ENCODE measurements around the gene FAM83C.

The FAM83C gene

GRCh38 chr20:35284267-35284991, 7.8 kb downstream of the FAM83C start, which contains the start of gene EIF6:
Gene EIF6 (minus strand): TSS chr20:35284772. CDS start chr20:35284487, 285 bp downstream.
- DNase-seq (ENCODE audit: low read depth in 2 of 2) = peak; percentile 52 to 62

DNA sequence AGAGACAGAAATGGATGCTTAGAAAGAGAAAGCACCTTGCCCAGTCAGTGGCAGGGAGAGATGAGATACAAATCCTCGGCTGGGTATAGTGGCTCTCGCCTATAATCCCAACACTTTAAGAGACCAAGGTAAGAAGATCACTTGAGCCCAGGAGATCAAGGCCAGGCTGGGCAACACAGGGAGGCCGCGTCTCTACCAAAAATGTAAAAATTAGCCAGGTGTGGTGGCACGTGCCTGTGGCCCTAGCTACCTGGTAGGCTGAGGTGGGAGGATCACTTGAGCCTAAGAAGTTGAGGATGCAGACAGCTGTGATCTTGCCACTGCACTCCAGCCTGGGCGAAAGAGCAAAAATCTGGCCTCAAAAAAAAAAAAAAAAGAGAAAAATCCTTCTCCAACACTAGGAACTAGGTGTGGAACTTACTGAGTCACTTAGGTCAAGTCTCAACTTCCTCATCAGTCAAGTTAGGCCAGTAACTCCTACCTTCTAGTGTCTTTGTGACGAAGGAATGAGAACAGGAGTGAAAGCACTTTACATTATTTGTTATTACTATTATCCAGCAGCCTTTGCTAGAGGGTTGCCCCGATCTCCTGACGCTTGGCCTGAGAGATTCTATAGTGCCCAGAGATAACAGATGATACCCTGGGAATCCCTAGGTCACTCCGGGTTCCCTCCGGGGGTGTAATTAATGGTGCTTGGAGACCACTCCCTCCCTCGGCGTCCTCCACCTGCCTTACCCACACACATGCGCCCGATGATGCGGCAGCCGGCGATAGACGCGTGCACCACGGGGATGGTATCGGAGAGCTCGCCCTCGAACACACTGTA, 8.6 kb downstream of the FAM83C start:
- no peak for DNase-seq (ENCODE audit: low read depth in 2 of 2)

- no peak for DNase-seq (ENCODE audit: low read depth in 2 of 2)
Observed at GRCh38 chr20:35281506-35282101, 10.6 kb downstream of the FAM83C start.

DNA sequence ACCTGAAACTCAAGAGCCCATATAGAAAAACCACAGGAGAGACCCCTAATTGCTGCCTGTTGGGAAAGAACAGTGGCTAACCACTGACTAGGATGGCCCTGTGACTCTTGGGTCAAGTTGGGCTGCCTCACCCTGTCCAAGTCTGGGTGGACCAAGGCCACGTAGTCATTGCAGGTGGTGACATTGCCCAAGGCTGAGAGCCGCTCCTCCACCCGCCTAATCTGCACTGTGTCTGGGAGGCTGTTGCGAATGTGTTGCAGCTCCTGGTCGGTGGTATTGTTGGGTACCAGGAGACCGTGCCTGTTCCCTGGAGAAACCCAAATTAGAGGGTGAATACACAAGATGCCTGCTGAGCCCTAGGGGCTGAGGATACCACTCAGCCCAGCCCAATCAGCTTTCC, 11.7 kb downstream of the FAM83C start:
- DNase-seq (ENCODE audit: low read depth in 2 of 2) = no peak

DNA sequence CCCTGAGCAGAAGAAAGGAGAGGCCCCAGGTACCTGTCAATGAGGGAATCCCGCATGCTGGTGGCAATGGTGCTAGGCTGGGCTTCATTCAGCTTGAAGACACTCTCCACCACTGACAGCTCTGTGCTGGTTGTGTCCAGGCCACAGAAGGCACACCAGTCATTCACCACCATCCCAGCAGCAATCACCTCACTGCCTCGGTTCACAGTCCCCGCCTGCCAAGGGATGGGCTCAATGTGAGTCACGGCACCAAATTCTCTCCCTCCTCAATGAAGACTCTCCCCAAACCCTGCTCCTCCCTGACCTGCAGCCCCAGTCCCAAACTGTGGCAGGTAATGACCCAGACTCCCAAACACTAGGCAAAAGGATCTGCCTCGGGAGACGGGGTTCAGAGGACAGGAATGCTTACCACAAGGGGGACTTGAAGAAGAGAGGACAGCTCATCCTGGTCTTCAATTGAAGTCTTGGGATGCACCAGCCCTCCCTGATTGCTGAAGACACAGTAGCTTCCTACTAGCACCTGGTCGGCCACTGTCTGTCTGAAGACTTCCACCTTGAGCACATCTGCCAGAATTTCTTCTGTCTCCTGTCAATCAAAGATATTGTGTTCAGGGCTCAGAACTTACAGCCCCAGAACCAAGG, 12.6 kb downstream of the FAM83C start:
- DNase-seq (ENCODE audit: low read depth in 2 of 2) = no peak

GRCh38 chr20:35279040-35279439, 13.2 kb downstream of the FAM83C start:
- no peak for DNase-seq (ENCODE audit: low read depth in 2 of 2)

- DNase-seq (ENCODE audit: low read depth in 2 of 2) = peak; percentile 72 to 85
Observed at GRCh38 chr20:35277531-35278395, 14.5 kb downstream of the FAM83C start, which contains the start of gene MMP24OS. Gene MMP24OS (minus strand): TSS chr20:35278122. CDS start chr20:35277929, 193 bp downstream.

DNA sequence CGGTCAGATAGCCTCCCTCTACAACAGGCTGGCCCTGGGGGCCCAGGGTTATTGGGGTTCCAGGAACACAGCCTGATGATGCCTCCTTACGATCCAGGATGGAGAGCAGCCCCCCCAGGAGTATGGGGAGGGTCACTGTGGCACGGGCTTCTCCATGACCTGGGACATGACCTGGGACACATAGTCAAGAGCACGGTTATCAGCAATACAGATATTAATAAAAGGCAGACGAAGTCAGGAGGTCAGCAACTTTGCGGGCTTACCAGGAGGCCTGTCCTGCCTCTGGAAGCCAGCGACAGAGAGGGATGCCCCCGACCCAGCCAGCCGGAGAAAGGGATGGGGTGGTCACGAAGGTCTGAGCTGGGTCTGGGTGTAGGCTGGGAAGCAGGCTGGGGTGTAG, 15.1 kb downstream of the FAM83C start:
- no peak for DNase-seq (ENCODE audit: low read depth in 2 of 2)

DNA sequence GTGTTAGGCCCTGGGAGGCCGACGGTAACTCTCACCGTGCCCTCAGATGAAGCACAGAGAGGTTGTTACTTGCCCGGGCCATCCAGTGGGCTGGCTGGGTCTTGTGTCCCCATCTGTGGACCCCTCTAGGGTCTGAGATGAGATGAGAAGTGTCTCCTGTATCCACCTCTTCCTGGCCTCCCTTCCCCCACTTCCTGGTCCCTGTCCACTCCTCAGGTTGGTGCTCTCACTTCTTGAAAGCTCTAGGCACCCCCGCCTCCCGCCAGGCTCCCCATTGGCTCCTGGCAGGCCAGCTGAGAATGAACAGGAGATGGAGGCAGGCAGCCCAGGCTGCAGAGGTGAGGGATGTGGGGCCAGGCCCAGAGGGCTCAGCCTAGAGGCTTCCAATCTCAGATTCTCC, 15.8 kb downstream of the FAM83C start:
- no peak for DNase-seq (ENCODE audit: low read depth in 2 of 2)

- no peak for DNase-seq (ENCODE audit: low read depth in 2 of 2)
Observed at GRCh38 chr20:35275741-35276251, 16.4 kb downstream of the FAM83C start.

DNA sequence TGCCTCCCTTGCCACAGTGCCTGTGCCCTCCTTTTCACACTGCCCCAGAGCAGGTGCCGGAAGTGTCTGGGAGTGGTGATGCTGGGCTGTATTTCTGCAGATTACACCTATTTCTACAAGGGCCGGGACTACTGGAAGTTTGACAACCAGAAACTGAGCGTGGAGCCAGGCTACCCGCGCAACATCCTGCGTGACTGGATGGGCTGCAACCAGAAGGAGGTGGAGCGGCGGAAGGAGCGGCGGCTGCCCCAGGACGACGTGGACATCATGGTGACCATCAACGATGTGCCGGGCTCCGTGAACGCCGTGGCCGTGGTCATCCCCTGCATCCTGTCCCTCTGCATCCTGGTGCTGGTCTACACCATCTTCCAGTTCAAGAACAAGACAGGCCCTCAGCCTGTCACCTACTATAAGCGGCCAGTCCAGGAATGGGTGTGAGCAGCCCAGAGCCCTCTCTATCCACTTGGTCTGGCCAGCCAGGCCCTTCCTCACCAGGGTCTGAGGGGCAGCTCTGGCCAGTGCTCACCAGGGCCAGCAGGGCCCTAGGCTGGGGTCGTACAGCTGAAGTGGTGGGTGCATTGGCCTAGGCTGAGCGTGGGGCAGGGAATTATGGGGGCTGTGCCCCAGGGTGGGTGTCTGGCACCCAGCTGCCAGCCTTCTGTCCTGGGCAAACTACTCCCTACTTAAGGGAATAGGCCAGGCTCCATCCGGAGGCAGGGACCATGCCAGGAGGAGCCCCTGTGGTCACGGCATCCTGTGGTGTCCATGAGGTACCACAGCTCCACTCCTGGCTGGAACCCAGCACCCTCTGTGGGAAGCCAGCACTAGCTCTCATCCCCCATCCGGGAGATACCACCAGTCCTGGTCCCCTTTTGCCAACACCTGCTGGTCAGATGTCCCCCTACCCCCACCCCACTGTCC, 17.8 kb downstream of the FAM83C start:
- DNase-seq (ENCODE audit: low read depth in 2 of 2) = no peak

DNA sequence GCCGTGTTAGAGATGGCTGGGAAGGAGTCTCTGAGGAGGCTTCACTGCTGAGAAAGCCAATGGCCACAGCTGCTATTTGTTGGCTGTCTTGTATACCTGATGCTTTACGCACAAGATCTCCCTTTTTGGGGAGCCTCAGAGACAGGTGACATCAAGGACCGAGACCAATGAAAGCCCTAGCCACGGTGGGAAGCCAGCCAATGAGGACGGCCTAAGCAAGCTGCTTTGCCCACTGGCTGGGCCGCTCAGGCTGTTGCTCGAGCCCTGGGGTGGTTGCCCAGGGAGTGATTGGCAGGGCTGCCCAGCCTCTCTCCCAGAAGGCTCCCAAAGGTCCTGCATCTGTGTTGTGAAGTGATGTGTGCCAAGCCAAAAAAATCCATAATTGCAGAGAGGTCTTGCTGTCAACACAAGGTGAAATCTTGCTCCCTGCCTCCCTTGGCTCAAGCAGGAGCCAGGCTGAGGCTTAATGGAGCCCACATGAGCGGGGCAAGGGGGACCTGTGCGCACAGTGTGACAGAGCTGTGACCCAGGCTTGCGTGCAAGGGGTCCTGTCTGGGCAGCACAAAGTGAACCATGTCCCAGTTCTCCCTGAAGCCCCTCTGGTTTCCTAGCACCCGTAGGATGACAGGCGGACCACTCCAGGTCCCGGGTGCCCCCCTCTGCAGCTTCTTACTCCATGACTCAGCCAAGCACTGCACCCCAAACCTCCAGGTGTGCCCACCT, 18.6 kb downstream of the FAM83C start:
- DNase-seq (ENCODE audit: low read depth in 2 of 2) = no peak

DNA sequence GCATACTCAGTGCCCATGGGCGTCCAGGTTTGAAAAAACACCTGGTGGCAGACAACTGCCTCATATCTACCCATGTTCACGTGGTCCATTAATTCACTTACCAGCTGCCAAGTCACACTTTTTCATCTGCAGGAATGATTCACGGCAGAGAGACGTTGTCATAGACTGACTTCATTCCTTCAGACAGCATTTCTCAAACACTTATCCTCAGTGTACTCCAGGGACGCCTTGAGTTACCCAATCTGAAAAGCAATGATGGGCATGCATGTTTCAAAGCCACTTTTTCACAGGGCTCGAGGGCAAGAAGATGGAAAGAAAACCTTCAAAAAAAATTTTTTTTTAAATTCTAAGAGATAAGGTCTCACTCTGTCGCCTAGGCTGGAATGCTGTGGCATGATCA, 20.3 kb downstream of the FAM83C start:
- DNase-seq (ENCODE audit: low read depth in 2 of 2) = no peak

DNA sequence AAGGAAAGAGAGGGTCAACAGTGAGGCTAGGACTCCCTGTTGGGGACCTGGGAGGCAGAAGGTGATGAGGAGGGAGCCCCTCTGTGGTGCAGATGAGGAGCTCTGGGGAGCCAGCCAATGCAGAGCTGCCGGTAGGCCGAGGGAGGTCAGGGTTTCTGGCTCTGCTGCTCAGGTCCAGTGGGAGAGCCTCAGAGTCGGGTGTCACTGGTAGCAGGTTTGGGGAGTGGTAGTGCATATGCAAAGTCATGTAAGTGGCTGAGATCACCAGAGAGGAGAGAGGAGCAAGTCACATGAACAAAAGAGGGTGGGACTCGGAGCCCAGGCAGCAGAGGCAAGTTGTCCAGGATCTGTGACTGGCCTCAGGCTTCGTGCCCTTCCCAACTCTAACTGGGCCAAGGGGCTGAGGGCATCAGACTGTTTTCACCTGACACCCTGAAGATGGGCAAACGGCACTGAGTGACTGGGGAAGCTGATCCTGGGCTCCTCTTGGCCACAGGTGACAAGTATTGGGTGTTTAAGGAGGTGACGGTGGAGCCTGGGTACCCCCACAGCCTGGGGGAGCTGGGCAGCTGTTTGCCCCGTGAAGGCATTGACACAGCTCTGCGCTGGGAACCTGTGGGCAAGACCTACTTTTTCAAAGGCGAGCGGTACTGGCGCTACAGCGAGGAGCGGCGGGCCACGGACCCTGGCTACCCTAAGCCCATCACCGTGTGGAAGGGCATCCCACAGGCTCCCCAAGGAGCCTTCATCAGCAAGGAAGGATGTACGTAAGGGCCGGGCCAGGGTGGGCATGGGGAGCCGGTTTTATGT, 20.9 kb downstream of the FAM83C start:
- DNase-seq (ENCODE audit: low read depth in 2 of 2) = no peak

DNA sequence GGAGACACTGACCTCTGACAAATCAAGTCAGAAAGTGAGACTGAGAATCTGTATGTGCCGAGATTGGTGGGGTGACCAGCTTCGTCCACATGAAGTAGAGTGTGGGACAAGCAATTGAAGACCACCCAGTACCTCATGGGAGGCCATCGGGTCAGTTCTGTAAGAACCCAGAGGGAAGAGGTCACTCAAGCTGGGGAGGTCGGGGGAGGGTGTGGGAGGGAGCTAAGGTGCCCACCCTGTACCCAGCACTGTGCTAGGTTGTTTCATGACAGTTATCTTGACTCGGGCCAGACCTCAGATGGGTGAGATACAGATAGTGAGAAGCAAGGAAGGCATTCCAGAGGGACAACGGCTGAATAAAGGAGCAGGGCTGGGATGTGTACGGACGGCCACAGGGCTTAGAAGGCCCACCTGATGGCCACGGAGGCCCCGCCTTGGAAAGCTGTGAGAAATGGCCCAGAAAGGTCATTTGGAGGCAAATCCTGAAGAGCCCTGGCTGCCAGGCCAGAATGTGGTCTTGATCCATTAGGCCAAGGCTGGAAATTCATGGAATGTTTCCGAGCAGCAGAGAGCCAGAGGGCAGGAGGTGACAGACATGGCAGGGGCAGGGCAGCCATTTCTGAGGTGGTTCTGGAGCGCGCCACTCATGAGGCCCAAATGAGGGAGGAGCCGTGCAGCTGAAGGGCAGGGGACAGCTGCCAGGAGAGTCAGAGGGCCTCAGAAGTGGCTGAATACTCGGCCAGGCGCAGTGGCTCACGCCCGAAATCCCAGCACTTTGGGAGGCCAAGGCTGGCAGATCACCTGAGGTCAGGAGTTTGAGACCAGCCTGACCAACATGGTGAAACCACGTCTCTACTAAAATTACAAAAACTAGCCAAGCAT, 22.0 kb downstream of the FAM83C start:
- no peak for DNase-seq (ENCODE audit: low read depth in 2 of 2)

- no peak for DNase-seq (ENCODE audit: low read depth in 2 of 2)
Observed at GRCh38 chr20:35269055-35269781, 23.0 kb downstream of the FAM83C start.

- no peak for DNase-seq (ENCODE audit: low read depth in 2 of 2)
Observed at GRCh38 chr20:35267092-35267491, 25.1 kb downstream of the FAM83C start.
